ENCODE measurements around the gene ELMO1. TPM values are rescaled to one million over a fixed set of nuclear protein-coding genes. Genes with fewer than 3 reads are reported as not detected.

ELMO1 gene
- total and polyA plus RNA-seq, 10 of the 15 experiments (the other 5 are each of a cell fraction or from before 2014, with no cell fraction given), result 22.6 to 85.9 (median 56.6) TPM

- TF ChIP-seq EZH2 (IDR thresholded peaks at IDR 0.05; ENCODE audit: borderline replicate concordance, control insufficient read depth, low read depth, low read length), result no peak
- TF ChIP-seq SUPT20H (IDR thresholded peaks at IDR 0.05; ENCODE audit: borderline replicate concordance, control insufficient read depth, low read depth, low read length), result no peak
- TF ChIP-seq YY1 (IDR thresholded peaks at IDR 0.05; ENCODE audit: low read depth, low read length), result no peak
- no peak for TF ChIP-seq BRCA1 (IDR thresholded peaks at IDR 0.05; ENCODE audit: low read depth, low read length)
- TF ChIP-seq, protein P1, sequence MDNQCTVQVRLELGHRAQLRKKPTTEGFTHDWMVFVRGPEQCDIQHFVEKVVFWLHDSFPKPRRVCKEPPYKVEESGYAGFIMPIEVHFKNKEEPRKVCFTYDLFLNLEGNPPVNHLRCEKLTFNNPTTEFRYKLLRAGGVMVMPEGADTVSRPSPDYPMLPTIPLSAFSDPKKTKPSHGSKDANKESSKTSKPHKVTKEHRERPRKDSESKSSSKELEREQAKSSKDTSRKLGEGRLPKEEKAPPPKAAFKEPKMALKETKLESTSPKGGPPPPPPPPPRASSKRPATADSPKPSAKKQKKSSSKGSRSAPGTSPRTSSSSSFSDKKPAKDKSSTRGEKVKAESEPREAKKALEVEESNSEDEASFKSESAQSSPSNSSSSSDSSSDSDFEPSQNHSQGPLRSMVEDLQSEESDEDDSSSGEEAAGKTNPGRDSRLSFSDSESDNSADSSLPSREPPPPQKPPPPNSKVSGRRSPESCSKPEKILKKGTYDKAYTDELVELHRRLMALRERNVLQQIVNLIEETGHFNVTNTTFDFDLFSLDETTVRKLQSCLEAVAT (IDR thresholded peaks at IDR 0.05), result no peak
- TF ChIP-seq CREB1 (IDR thresholded peaks at IDR 0.05; ENCODE audit: low read depth), result no peak
- no peak for TF ChIP-seq EGR1 (IDR thresholded peaks at IDR 0.05; ENCODE audit: borderline replicate concordance in 1 of 2, low read depth in 2 of 2, low read length in 2 of 2)
- TF ChIP-seq CHD1 (IDR thresholded peaks at IDR 0.05; ENCODE audit: low read depth, low read length), result no peak
- no peak for TF ChIP-seq ESRRA (IDR thresholded peaks at IDR 0.05; ENCODE audit: low read length)
Observed at GRCh38 chr7:37211097-37211880, 237.4 kb downstream of the ELMO1 start (continued).

- peaks cover 1 to 19% of the 10 kb centered on the region in 2 experiments for H3K36me3 ChIP-seq (ENCODE audit: control insufficient read depth in 2 of 2, insufficient read depth in 2 of 2, low read length in 1 of 2)
- POLR2A ChIA-PET, result interaction anchor here (0.7 to 1.1 kb wide), 2 partner anchors 144 to 622 kb away, joined by 3 read pairs; no protein-coding TSS in a partner anchor
- TF ChIP-seq IRF4 (IDR thresholded peaks at IDR 0.05; ENCODE audit: low read depth, low read length) (no peak), SKIL (IDR thresholded peaks at IDR 0.05; ENCODE audit: low read depth, poor library complexity, severe bottlenecking) (no peak), TCF7 (IDR thresholded peaks at IDR 0.05; ENCODE audit: borderline replicate concordance) (no peak), NFIC (IDR thresholded peaks at IDR 0.05; ENCODE audit: low read depth, low read length) (no peak), TARDBP (IDR thresholded peaks at IDR 0.05; ENCODE audit: borderline replicate concordance) (no peak), SUZ12 (IDR thresholded peaks at IDR 0.05; ENCODE audit: unreplicated experiment) (no peak)
Observed at GRCh38 chr7:37209195-37209594, 239.5 kb downstream of the ELMO1 start.

More at GRCh38 chr7:37209195-37209594, 239.5 kb downstream of the ELMO1 start:
- Histone ChIP-seq H3K4me1 (ENCODE audit: control insufficient read depth, insufficient read depth, low read length) (peaks cover 19% of the 10 kb centered on the region), H3K27me3 (replicated peaks in 1 of 2; ENCODE audit: control insufficient read depth in 2 of 2, insufficient read depth in 2 of 2, low read length in 1 of 2) (no peaks in the 10 kb centered on the region; a peak in 1 of 4 replicates), H2AFZ (ENCODE audit: control insufficient read depth, low read depth, low read length) (no peak overlapping the region), H3K4me3 (no peak overlapping the region), H3K27ac (ENCODE audit: control insufficient read depth, insufficient read depth) (no peak overlapping the region; the same call in 1 of the 2 replicates), H4K20me1 (ENCODE audit: control insufficient read depth, insufficient read depth) (no peaks in the 10 kb centered on the region), H3K9me3 (replicated peaks; ENCODE audit: control insufficient read depth, insufficient read depth, low read length) (no peaks in the 10 kb centered on the region), H3K9ac (ENCODE audit: control insufficient read depth, insufficient read depth, low read length) (no peak overlapping the region), H3K4me2 (ENCODE audit: control insufficient read depth, insufficient read depth) (no peak overlapping the region), H3K79me2 (ENCODE audit: control insufficient read depth, insufficient read depth, low read length) (no peaks in the 10 kb centered on the region)
- no peak for FAIRE-seq
- SMC1A ChIA-PET (ENCODE audit: uncharacterized antibody, unreplicated experiment), result interaction anchor here (0.6 to 5.6 kb wide), 16 partner anchors 8 to 817 kb away, joined by 3 to 39 read pairs (median 4); no protein-coding TSS in a partner anchor
- CTCF ChIA-PET, result interaction anchor here (0.7 to 5.5 kb wide), 23 partner anchors 9 to 644 kb away, joined by 3 to 59 read pairs (median 5); no protein-coding TSS in a partner anchor
- DNase-seq (ENCODE audit: low read depth, low spot score), result no peak
- no TSS peak for BruUV-seq (replicated peaks)
- RAD21 ChIA-PET (ENCODE audit: unreplicated experiment), result interaction anchor here (0.6 to 2.9 kb wide), 4 partner anchors 143 to 721 kb away, joined by 3 to 26 read pairs (median 11); no protein-coding TSS in a partner anchor
- 100% methylated on average over 3 of the region's 3 CpGs for WGBS (ENCODE audit: insufficient coverage, insufficient replicate concordance, low lambda C conversion rate, missing lambda C conversion rate)
- in situ Hi-C loops (cut with MboI), result no loop called here
- ATAC-seq, result no peak
- intact Hi-C loops (cut with micrococcal nuclease; ENCODE audit: unreplicated experiment), result no loop called here

All from GM12878 (cell line).